GM20431 (cell line): ENCODE results near the gene PHF5A.
"Not testable (repeated sequence)": the region's sequence is repeated elsewhere in the genome, so short reads cannot be mapped to it uniquely, and the experiment has no call there.

Experiments used
- in situ Hi-C: fragments of 300-500 bp; cut with MseI, MboI; formaldehyde crosslinking; loops from one replicate; pipeline ENCODE4 v1.15.0; 2020; ENCODE audit warnings: low sequenced_read_pairs; ENCODE audit not compliant: unreplicated experiment

Gene PHF5A

GRCh38 chr22:41458161-41458728, 10.2 kb downstream of the PHF5A start:
- in situ Hi-C loops, result no loop called here

- in situ Hi-C loops, result no loop called here
These were observed 20.2 kb downstream of the PHF5A start for GRCh38 chr22:41448189-41448808.

- in situ Hi-C loops, result no loop called here
These were observed 20.9 kb downstream of the PHF5A start for GRCh38 chr22:41447435-41448188.

- in situ Hi-C loops, result no loop called here
These were observed 21.7 kb downstream of the PHF5A start, which contains the start of gene TOB2 for GRCh38 chr22:41446639-41447434. TSS of gene TOB2 (minus strand) at chr22:41446801. CDS start at chr22:41437345, 9,456 bp downstream.

GRCh38 chr22:41446057-41446501, 22.4 kb downstream of the PHF5A start:
- in situ Hi-C loops, result no loop called here

- in situ Hi-C loops, result no loop called here
These were observed 23.1 kb downstream of the PHF5A start for GRCh38 chr22:41445129-41446056.

GRCh38 chr22:41444360-41445128, 23.9 kb downstream of the PHF5A start:
- in situ Hi-C loops, result no loop called here

GRCh38 chr22:41442240-41442792, 26.2 kb downstream of the PHF5A start:
- in situ Hi-C loops, result no loop called here

- in situ Hi-C loops, result not testable (repeated sequence)
These were observed 28.0 kb downstream of the PHF5A start for GRCh38 chr22:41440511-41440910.

- in situ Hi-C loops, result no loop called here
These were observed 31.3 kb downstream of the PHF5A start for GRCh38 chr22:41437198-41437597.

- in situ Hi-C loops, result no loop called here
These were observed 32.0 kb downstream of the PHF5A start for GRCh38 chr22:41436322-41437113.

GRCh38 chr22:41435560-41435959, 32.9 kb downstream of the PHF5A start:
- in situ Hi-C loops, result no loop called here

- in situ Hi-C loops, result not testable (repeated sequence)
These were observed 34.0 kb downstream of the PHF5A start for GRCh38 chr22:41434361-41435003.

GRCh38 chr22:41433480-41433879, 35.0 kb downstream of the PHF5A start:
- in situ Hi-C loops, result not testable (repeated sequence)

GRCh38 chr22:41431656-41432055, 36.8 kb downstream of the PHF5A start:
- in situ Hi-C loops, result no loop called here

GRCh38 chr22:41429951-41430332, 38.5 kb downstream of the PHF5A start:
- in situ Hi-C loops, result no loop called here
